ENCODE results near the gene ABCC6. TPM values are rescaled to one million over a fixed set of nuclear protein-coding genes. Genes with fewer than 3 reads are reported as not detected.

The ABCC6 gene
- total RNA-seq, 1 experiment from 2014 or later: 2.7 TPM

DNA sequence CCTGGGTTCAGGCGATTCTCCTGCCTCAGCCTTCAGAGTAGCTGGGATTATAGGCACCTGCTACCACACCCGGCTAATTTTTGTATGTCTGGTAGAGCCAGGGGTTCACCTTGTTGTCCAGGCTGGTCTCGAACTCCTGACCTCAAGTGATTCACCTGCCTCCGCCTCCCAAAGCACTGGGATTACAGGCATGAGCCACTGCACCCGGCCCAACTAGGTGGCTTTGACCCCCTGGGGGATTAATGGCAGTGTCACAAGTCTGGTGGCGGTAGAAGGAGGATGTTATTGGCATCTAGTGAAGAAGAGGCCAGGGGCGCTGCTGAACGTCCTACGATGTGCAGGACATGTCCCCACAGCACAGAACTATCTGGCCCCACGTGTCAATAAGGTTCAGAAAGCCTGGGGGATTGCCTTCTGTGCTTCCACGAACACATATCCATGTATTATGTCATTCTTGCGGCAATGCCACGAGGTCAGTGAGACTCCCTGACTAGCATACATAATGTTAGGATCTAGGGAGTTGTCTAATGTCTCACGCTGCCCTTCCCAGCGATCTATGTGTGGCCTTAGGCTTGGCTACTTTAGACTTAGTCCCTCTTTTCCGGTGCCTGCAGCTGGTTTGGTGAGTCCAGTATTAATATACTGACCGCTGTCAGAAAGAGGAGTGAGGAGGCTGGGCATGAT, 75.8 kb downstream of the ABCC6 start:
- Histone ChIP-seq H4K20me1 (ENCODE audit: insufficient read depth) (no peaks in the 10 kb centered on the region), H3K9me2 (ENCODE audit: insufficient read depth) (no peaks in the 10 kb centered on the region), H3K27ac (ENCODE audit: low read depth, low read length) (no peak overlapping the region), H3K4me2 (ENCODE audit: low read length) (no peak overlapping the region), H2AFZ (ENCODE audit: low read depth, low read length, poor library complexity, severe bottlenecking) (no peak overlapping the region), H3K9ac (ENCODE audit: low read length) (no peak overlapping the region), H3K4me3 (replicated peaks in 1 of 2; ENCODE audit: low read depth in 1 of 2, low read length in 2 of 2) (no peak overlapping the region), H3K79me2 (ENCODE audit: insufficient read depth, low read length) (no peaks in the 10 kb centered on the region; the same call in 1 of the 2 replicates), H3K27me3 (ENCODE audit: insufficient read depth, low read length) (no peaks in the 10 kb centered on the region), H3K9me3 (ENCODE audit: control insufficient read depth in 1 of 2, insufficient read depth in 1 of 2, low read depth in 1 of 2, low read length in 2 of 2) (no peaks in the 10 kb centered on the region), H3K4me1 (ENCODE audit: control insufficient read depth in 1 of 2, insufficient read depth in 2 of 2, low read length in 2 of 2) (peaks cover 0 to 8% of the 10 kb centered on the region in 2 experiments; a peak in 1 of 4 replicates), H3K36me3 (ENCODE audit: control insufficient read depth in 1 of 2, insufficient read depth in 2 of 2, low read length in 2 of 2) (peaks cover 4 to 12% of the 10 kb centered on the region in 2 experiments; a peak in 2 of 4 replicates)
- BruUV-seq (replicated peaks): no TSS peak
- ATAC-seq (no peak), DNase-seq (ENCODE audit: low read depth, low spot score) (no peak)
- TF ChIP-seq CBX3 (IDR thresholded peaks at IDR 0.05; ENCODE audit: low read depth): no peak
- TF ChIP-seq MAX (IDR thresholded peaks at IDR 0.05): no peak
- TF ChIP-seq, protein P1, sequence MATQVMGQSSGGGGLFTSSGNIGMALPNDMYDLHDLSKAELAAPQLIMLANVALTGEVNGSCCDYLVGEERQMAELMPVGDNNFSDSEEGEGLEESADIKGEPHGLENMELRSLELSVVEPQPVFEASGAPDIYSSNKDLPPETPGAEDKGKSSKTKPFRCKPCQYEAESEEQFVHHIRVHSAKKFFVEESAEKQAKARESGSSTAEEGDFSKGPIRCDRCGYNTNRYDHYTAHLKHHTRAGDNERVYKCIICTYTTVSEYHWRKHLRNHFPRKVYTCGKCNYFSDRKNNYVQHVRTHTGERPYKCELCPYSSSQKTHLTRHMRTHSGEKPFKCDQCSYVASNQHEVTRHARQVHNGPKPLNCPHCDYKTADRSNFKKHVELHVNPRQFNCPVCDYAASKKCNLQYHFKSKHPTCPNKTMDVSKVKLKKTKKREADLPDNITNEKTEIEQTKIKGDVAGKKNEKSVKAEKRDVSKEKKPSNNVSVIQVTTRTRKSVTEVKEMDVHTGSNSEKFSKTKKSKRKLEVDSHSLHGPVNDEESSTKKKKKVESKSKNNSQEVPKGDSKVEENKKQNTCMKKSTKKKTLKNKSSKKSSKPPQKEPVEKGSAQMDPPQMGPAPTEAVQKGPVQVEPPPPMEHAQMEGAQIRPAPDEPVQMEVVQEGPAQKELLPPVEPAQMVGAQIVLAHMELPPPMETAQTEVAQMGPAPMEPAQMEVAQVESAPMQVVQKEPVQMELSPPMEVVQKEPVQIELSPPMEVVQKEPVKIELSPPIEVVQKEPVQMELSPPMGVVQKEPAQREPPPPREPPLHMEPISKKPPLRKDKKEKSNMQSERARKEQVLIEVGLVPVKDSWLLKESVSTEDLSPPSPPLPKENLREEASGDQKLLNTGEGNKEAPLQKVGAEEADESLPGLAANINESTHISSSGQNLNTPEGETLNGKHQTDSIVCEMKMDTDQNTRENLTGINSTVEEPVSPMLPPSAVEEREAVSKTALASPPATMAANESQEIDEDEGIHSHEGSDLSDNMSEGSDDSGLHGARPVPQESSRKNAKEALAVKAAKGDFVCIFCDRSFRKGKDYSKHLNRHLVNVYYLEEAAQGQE (IDR thresholded peaks at IDR 0.05; ENCODE audit: low read depth): no peak
- ChIA-PET RAD21 (ENCODE audit: low non-redundant PET in 1 of 2, low total read pairs in 2 of 2, uncharacterized antibody in 2 of 2, unreplicated experiment in 2 of 2) (no interaction called here), POLR2A (no interaction called here), CTCF (interaction anchor here (0.9 kb wide), 1 partner anchor 20 kb away, joined by 3 read pairs; no protein-coding TSS in a partner anchor)
- intact Hi-C loops (cut with micrococcal nuclease): no loop called here

All from HCT116 (cell line).